HG03378 (cell line): Measurements from ENCODE around the gene ANKFN1.

Experiments used
- ATAC-seq: cut with Tn5 transposase; IDR thresholded peaks from one replicate; pipeline ENCODE4 v1.9.1; 2021; ENCODE audit warnings: mild to moderate bottlenecking, moderate library complexity; ENCODE audit not compliant: unreplicated experiment

Gene ANKFN1

GRCh38 chr17:56434610-56435009 lies 281.3 kb downstream of the ANKFN1 start:
- ATAC-seq = no peak

- no peak for ATAC-seq
Observed at GRCh38 chr17:56436142-56436541, 282.9 kb downstream of the ANKFN1 start.

GRCh38 chr17:56440419-56440818 lies 287.1 kb downstream of the ANKFN1 start:
- ATAC-seq = no peak

GRCh38 chr17:56441308-56441707 lies 288.0 kb downstream of the ANKFN1 start:
- no peak for ATAC-seq

GRCh38 chr17:56445692-56446411 lies 292.6 kb downstream of the ANKFN1 start:
- no peak for ATAC-seq

GRCh38 chr17:56447171-56447570 lies 293.9 kb downstream of the ANKFN1 start:
- ATAC-seq = no peak

- no peak for ATAC-seq
Observed at GRCh38 chr17:56448371-56448770, 295.1 kb downstream of the ANKFN1 start.

- no peak for ATAC-seq
Observed at GRCh38 chr17:56449176-56449575, 295.9 kb downstream of the ANKFN1 start.

GRCh38 chr17:56451629-56452028 lies 298.4 kb downstream of the ANKFN1 start:
- ATAC-seq = no peak

- no peak for ATAC-seq
Observed at GRCh38 chr17:56452461-56452860, 299.2 kb downstream of the ANKFN1 start.

- ATAC-seq = no peak
Observed at GRCh38 chr17:56457501-56457900, 304.2 kb downstream of the ANKFN1 start.

- ATAC-seq = no peak
Observed at GRCh38 chr17:56465886-56466285, 312.6 kb downstream of the ANKFN1 start.

GRCh38 chr17:56468840-56469239 lies 315.6 kb downstream of the ANKFN1 start:
- no peak for ATAC-seq

GRCh38 chr17:56471696-56472095 lies 318.4 kb downstream of the ANKFN1 start:
- ATAC-seq = no peak

- no peak for ATAC-seq
Observed at GRCh38 chr17:56475116-56475515, 321.8 kb downstream of the ANKFN1 start.

- ATAC-seq = no peak
Observed at GRCh38 chr17:56478836-56479447, 325.7 kb downstream of the ANKFN1 start.

- ATAC-seq = no peak
Observed at GRCh38 chr17:56480501-56480900, 327.2 kb downstream of the ANKFN1 start.

GRCh38 chr17:56481659-56482058 lies 328.4 kb downstream of the ANKFN1 start:
- ATAC-seq = no peak

- ATAC-seq = no peak
Observed at GRCh38 chr17:56482229-56482628, 329.0 kb downstream of the ANKFN1 start.

- ATAC-seq = no peak
Observed at GRCh38 chr17:56486732-56487131, 333.5 kb downstream of the ANKFN1 start.

GRCh38 chr17:56488800-56489199 lies 335.5 kb downstream of the ANKFN1 start:
- no peak for ATAC-seq

- ATAC-seq = no peak
Observed at GRCh38 chr17:56489980-56490379, 336.7 kb downstream of the ANKFN1 start.

- ATAC-seq = no peak
Observed at GRCh38 chr17:56495556-56495955, 342.3 kb downstream of the ANKFN1 start.
